ENCODE data around the gene RTL10.

- TF ChIP-seq, protein P1, sequence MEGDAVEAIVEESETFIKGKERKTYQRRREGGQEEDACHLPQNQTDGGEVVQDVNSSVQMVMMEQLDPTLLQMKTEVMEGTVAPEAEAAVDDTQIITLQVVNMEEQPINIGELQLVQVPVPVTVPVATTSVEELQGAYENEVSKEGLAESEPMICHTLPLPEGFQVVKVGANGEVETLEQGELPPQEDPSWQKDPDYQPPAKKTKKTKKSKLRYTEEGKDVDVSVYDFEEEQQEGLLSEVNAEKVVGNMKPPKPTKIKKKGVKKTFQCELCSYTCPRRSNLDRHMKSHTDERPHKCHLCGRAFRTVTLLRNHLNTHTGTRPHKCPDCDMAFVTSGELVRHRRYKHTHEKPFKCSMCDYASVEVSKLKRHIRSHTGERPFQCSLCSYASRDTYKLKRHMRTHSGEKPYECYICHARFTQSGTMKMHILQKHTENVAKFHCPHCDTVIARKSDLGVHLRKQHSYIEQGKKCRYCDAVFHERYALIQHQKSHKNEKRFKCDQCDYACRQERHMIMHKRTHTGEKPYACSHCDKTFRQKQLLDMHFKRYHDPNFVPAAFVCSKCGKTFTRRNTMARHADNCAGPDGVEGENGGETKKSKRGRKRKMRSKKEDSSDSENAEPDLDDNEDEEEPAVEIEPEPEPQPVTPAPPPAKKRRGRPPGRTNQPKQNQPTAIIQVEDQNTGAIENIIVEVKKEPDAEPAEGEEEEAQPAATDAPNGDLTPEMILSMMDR (conservative IDR thresholded peaks at IDR 0.05), result no peak
- TF ChIP-seq ZFX (IDR thresholded peaks at IDR 0.05), result no peak
Measured at GRCh38 chr22:19904174-19904856, 49.6 kb upstream of the RTL10 start.
